Coronary artery (tissue), 2 donors: Measurements from ENCODE around the gene ADISSP.

ENCODE experiments used
- DNase-seq: peaks from one replicate; pipeline ENCODE4 v3.0.0-alpha.2; 2017; ENCODE audit warnings: low spot score
- H3K27ac ChIP-seq, 2 donors: fragments of 200-600 bp; sonication (generic); one replicate each; pipeline ENCODE4 v1.5.1; 2016 to 2019
- H3K4me3 ChIP-seq: fragments of 200-600 bp; sonication (generic); 2 replicates; pipeline ENCODE4 v1.5.1; 2016; ENCODE audit warnings: mild to moderate bottlenecking, moderate library complexity
- TF ChIP-seq, protein P1 (sequence below): fragments of 200-600 bp; sonication (generic); IDR thresholded peaks from one replicate; pipeline ENCODE4 v1.5.1; 2019; ENCODE audit warnings: antibody characterized with exemption

ADISSP gene

DNA sequence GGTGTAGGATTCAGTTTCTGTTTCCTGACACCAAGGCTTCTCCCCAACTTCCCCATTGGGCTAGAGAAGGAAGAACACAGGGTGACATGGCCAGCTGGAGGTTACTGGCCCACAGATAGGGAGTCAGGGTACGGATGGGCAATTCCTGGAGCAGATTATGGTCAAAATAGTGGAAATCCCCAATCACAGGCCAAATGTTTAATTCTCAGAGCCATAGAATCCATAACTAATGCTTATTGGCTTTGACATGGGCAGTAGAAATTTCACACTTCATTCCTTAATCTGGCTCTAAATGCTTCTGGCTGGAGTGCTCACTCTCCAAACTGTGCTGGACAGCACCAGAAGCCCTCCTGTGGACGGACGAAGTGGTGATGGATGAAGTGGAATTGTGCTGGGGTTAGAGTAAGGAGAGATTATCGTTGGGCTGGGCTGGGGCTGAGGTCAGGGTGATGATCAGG is 56.0 kb downstream of the ADISSP start:
- peak overlapping the region in 1 of 2 donors; percentile 68 for H3K27ac ChIP-seq
- DNase-seq = peak; percentile 14
- peak overlapping the region; percentile 53 for H3K4me3 ChIP-seq
- TF ChIP-seq, protein P1, sequence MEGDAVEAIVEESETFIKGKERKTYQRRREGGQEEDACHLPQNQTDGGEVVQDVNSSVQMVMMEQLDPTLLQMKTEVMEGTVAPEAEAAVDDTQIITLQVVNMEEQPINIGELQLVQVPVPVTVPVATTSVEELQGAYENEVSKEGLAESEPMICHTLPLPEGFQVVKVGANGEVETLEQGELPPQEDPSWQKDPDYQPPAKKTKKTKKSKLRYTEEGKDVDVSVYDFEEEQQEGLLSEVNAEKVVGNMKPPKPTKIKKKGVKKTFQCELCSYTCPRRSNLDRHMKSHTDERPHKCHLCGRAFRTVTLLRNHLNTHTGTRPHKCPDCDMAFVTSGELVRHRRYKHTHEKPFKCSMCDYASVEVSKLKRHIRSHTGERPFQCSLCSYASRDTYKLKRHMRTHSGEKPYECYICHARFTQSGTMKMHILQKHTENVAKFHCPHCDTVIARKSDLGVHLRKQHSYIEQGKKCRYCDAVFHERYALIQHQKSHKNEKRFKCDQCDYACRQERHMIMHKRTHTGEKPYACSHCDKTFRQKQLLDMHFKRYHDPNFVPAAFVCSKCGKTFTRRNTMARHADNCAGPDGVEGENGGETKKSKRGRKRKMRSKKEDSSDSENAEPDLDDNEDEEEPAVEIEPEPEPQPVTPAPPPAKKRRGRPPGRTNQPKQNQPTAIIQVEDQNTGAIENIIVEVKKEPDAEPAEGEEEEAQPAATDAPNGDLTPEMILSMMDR = no peak

DNA sequence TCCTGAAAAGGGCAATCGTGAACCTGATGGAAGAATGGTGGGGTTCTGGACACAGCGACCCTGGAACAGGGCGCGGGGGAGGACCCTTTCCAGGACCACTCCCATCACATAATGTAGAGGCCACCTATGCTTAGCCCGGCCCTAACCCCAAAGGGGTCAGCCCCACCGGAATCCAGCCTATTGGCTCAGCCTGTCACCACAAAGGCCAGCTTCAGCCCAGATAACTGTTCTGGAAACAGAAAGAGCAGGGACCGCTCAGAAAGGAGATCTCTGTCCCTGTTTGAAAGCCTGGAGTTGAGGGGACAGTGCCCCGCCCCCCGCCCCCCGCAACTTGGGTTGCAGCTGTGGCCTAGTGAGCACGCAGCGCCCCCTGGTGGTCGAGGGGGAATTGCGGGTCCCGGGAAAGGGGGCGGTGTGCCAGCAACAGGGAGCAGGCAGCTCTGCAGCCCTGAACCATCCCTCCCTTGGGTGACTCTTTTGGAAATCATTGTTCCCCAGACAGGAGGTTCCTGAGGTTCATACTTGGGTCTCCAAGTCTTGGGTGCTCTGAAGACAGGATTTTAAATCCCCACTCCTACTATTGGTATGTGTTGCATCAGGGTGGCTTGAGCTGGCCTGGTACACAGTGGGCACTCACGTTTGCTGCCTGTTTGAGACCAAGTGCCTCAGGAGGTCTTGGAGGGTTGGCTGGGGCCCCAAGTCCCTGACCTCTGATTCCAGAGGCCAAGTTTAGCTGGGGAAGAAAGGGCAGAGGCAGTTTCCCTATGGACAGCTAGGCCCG is 56.7 kb downstream of the ADISSP start:
- H3K27ac ChIP-seq = peak overlapping the region in 1 of 2 donors; percentile 68
- TF ChIP-seq, protein P1 = peak; percentile 96

DNA sequence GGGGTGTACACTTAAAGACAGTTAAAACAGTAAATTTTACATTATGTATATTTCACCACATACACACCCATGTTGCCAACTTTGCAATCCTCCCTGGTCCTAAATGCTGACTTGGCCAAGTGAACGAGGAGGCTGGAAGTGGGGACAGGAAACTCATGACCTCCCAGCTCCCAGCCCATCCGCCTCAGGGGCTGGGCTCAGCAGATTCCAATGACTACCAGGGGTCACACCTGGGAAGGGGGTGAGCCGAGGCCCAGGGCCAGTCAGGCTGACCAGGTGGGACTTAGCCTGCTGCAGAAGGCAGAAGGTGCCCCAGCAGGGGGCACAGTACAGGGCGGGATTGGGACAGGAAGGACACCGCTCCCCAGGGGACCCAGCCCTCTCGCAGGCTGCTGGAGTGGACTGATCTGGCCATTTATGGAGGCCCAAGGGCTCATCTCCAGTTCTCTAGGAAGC is 57.5 kb downstream of the ADISSP start:
- TF ChIP-seq, protein P1 = no peak
- H3K27ac ChIP-seq = peak overlapping the region in 1 of 2 donors; percentile 64
- no peak for DNase-seq
- H3K4me3 ChIP-seq = peak overlapping the region; percentile 19

More for the DNA sequence above, 56.7 kb downstream of the ADISSP start:
- DNase-seq = peak; percentile 68
- H3K4me3 ChIP-seq = peak overlapping the region; percentile 53

DNA sequence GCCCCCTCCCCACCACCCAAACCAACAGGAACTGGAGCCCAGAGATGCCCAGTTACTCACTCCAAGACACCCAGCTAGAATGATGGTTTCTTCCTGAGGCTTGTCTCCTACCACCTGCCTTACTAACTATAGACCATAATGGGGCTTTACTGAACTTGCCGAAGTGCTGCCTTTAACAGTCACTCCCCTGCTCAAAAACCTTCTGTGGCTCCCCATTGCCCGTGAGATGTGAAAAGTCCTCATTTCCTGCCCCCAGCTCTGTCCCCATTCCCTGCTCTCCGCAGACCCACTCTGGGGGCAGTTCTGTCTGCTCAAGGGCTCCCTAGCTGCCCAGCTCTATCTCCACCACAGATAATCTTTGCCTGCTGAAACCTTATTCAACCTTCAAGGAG is 60.0 kb downstream of the ADISSP start:
- DNase-seq = no peak
- H3K4me3 ChIP-seq = no peak overlapping the region
- TF ChIP-seq, protein P1 = no peak
- peak overlapping the region in 1 of 2 donors; percentile 37 for H3K27ac ChIP-seq

DNA sequence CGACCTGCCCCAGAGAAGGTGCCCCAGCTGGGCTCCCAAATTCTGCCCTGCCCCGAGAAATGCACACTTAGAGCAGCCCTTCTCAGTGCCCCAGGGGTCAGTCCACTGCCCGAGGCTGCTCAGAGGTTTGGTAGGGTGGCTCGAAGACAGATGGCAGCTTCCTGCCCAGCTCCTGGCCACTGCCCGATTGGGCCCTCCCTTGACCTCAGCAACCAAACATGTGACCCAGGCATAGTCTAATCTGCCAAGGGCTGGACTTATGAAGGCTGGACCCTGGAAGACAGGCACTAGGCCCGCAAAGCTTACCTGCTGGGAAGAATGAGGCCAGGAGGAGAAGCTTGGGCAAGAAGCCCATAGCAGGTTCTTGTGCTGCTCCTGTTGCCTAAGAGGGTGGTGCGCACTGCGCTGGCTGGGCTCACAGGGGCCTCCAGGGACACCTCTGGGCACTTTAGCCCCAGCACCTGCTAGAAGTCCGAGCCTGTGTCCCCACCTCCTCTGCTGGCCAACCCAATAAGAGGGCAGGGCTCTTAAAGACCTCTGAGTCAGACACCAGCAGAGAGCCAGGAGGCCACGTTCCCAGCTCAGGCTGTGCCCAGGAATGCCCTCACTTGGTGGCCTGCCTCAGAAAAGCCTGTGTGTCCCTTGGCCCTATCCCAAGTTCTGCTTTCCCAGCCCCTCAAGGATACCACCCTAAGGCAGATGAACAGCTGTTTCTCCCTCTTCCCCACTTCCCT is 60.6 kb downstream of the ADISSP start:
- H3K4me3 ChIP-seq = no peak overlapping the region
- H3K27ac ChIP-seq = peak overlapping the region in 1 of 2 donors; percentile 37
- TF ChIP-seq, protein P1 = no peak
- DNase-seq = no peak

DNA sequence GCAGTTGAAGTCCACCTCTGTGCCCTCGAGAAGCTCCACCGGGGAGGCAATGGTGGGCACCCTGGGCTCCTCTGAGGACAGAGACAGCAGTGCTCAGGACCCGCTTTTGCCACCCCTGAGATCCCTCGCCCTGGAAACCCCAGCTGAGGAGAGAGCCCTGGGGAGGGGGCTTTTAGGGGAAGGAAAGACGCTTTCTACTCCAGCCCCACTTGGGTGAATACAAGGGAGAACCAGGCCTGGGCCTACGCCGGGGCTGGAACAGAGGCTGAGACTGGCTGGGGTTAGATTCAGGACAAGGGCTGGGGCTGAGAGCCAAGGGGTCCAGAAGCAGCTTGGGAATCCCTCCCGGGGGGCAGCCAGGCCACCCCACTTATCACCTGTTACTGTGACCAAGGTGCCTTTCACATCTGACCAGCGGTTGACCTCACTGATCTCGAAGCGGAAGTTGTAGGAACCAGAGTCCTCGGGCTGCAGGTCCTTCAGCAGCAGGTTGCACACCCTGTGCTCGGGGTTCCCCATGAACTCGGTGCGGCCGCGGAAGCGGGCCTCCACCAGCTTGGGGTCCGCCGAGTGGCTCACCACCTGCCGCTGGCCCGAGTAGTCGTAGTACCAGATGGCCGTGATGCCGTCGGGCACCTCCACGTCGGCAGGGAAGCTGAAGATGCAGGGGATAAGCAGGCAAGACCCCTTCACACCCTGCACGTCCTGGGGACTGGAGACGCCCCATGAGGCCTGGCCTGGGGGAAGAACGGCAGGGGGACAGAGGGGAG is 61.4 kb downstream of the ADISSP start:
- DNase-seq = no peak
- Histone ChIP-seq H3K27ac (peak overlapping the region in 1 of 2 donors; percentile 7), H3K4me3 (no peak overlapping the region)
- TF ChIP-seq, protein P1 = no peak
